DOHH2 (cell line): ENCODE measurements around the gene KCTD17.

Experiments
- CTCF ChIP-seq: fragments of 200-600 bp; sonication (generic); IDR thresholded peaks from one replicate; pipeline ENCODE4 v1.5.1; 2014; ENCODE audit warnings: antibody characterized with exemption, mild to moderate bottlenecking, low read depth, low read length; ENCODE audit not compliant: poor library complexity, severe bottlenecking
- EZH2phosphoT487 ChIP-seq: fragments of 200-600 bp; sonication (generic); IDR thresholded peaks from 2 replicates; pipeline ENCODE4 v1.6.1; 2017; ENCODE audit warnings: borderline replicate concordance, mild to moderate bottlenecking, antibody characterized with exemption, low read length, moderate library complexity, mixed read lengths

GRCh38 chr22:37101311-37102066, 49.9 kb downstream of the KCTD17 start:
- TF ChIP-seq CTCF, result no peak
- TF ChIP-seq EZH2phosphoT487, result no peak
